ENCODE data around the gene OLIG3. TPM values are rescaled to one million over a fixed set of nuclear protein-coding genes. Genes with fewer than 3 reads are reported as not detected.

Gene OLIG3
- total and polyA plus RNA-seq, 8 donors, result 0.07 to 0.13 TPM; not detected in 6

GRCh38 chr6:137487869-137488149, 6.4 kb downstream of the OLIG3 start:
- no peak for TF ChIP-seq CTCF (IDR thresholded peaks at IDR 0.05)
- H3K36me3 ChIP-seq, result no peaks in the 10 kb centered on the region
- DNase-seq (no peak), FAIRE-seq (no peak), ATAC-seq (no peak)
- intact Hi-C loops (cut with DNase I), result no loop called here
- WGBS, 2 donors, result 7 to 14% methylated on average over 11 of the region's 11 CpGs
- no peak overlapping the region for H3K27ac ChIP-seq
- H3K9me3 ChIP-seq, result no peaks in the 10 kb centered on the region
- no peaks in the 10 kb centered on the region for H3K4me1 ChIP-seq
- peaks cover 0 to 74% (median 14%) of the 10 kb centered on the region in 4 donors for H3K27me3 ChIP-seq
- H3K4me3 ChIP-seq, result no peak overlapping the region

DNA sequence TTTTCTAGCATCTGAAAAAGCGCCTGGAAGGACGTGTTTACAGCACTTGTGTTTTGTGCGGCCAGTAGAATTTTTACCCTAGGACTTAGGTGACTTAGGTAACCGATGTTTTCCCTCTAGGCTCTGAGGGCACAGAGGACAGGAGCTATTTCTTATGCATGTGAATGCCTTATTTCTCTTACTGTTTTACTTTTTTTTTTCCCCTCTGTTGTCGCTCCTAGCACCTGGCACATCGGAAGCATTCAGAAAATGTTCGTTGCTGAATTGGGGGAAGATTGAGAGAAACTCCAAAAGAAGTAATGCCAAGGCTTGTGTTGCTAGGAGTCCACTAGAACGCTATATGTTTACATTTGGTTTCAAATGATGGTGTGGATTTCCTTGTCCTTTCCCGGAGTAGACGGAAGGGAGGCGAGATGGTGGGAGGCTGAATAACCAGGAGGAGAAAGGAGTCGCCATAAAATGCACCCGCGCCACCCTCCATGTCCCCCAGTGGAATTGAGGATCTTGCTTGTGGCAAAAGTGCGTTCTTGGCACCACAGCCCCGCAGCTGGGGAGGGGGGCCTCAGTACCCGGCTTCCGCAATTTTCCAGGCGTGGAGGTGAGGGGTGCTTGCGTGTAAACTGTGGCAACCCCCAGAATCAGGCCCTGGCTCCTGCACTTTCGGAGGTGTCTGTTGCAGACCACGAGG, 6.9 kb downstream of the OLIG3 start:
- ATAC-seq (no peak), FAIRE-seq (no peak), DNase-seq (peak in 1 of 6 donors; percentile 30)
- H3K4me1 ChIP-seq, result no peaks in the 10 kb centered on the region
- no peaks in the 10 kb centered on the region for H3K36me3 ChIP-seq
- H3K27me3 ChIP-seq, result peaks cover 0 to 69% (median 10%) of the 10 kb centered on the region in 4 donors
- H3K9me3 ChIP-seq, result no peaks in the 10 kb centered on the region
- no peak overlapping the region for H3K4me3 ChIP-seq
- 12 to 13% methylated on average over 22 of the region's 22 CpGs for WGBS, 2 donors
- no peak for TF ChIP-seq CTCF (IDR thresholded peaks at IDR 0.05)
- H3K27ac ChIP-seq, result no peak overlapping the region
- intact Hi-C loops (cut with DNase I), result no loop called here

DNA sequence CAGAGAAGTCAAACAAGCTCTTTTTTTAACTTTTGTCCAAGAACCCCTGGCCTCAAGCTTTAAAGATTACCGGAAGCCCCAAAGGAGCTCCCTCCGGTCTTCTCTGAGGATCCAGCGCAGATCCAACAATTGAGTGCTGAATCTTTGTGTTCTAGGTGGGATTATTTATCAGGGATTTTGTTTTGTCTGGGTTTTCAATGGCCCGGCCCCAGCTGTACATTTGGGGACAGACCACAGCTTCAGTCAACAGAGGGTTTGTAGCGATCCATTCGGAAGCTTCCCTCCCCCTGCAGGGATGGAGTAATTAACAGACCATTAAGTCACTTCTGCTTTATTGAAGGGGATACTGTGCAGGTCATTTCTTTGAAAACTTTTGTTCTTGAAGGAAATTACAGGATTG, 7.8 kb downstream of the OLIG3 start:
- H3K27me3 ChIP-seq, result peaks cover 0 to 63% (median 10%) of the 10 kb centered on the region in 4 donors
- intact Hi-C loops (cut with DNase I), result no loop called here
- FAIRE-seq, result no peak
- no peak for ATAC-seq
- H3K36me3 ChIP-seq, result no peaks in the 10 kb centered on the region
- 16 to 23% methylated on average over 6 of the region's 6 CpGs for WGBS, 2 donors
- no peaks in the 10 kb centered on the region for H3K4me1 ChIP-seq
- H3K27ac ChIP-seq, result no peak overlapping the region
- no peak for DNase-seq
- no peaks in the 10 kb centered on the region for H3K9me3 ChIP-seq
- no peak overlapping the region for H3K4me3 ChIP-seq
- TF ChIP-seq CTCF (IDR thresholded peaks at IDR 0.05), result no peak

DNA sequence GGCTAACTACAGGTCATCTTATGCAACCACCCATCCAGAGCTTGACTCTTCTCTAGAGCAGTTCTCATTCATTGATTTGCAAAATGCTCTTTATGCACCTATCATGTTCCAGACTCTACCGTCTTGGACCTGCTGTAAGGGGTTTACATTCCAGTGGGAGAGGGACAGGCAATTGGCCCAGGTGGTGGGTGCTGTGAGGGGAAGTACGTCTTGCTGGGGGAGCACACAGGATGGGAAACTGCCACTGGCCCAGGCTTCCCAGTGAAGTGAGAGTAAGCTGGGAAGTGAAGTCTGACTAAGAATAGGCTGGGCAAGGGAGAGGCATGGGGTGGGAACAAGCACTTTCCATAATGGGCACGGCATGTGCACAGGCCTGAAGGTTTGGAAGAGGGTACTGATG, 13.8 kb downstream of the OLIG3 start:
- Histone ChIP-seq H3K4me3 (no peak overlapping the region), H3K27me3 (peaks cover 0 to 15% (median 0%) of the 10 kb centered on the region in 4 donors), H3K9me3 (no peaks in the 10 kb centered on the region), H3K36me3 (no peaks in the 10 kb centered on the region), H3K27ac (no peak overlapping the region), H3K4me1 (no peaks in the 10 kb centered on the region)
- FAIRE-seq, result no peak
- intact Hi-C loops (cut with DNase I), result no loop called here
- no peak for DNase-seq
- ATAC-seq, result no peak
- no peak for TF ChIP-seq CTCF (IDR thresholded peaks at IDR 0.05)
- WGBS, 2 donors, result 66 to 79% methylated on average over 3 of the region's 3 CpGs

- no peak overlapping the region for H3K27ac ChIP-seq
- DNase-seq (no peak), FAIRE-seq (no peak), ATAC-seq (no peak)
- H3K4me1 ChIP-seq, result no peaks in the 10 kb centered on the region
- TF ChIP-seq CTCF (IDR thresholded peaks at IDR 0.05), result no peak
- intact Hi-C loops (cut with DNase I), result no loop called here
- H3K4me3 ChIP-seq, result no peak overlapping the region
- 31 to 39% methylated on average over 2 of the region's 2 CpGs for WGBS, 2 donors
- no peaks in the 10 kb centered on the region for H3K36me3 ChIP-seq
- no peaks in the 10 kb centered on the region for H3K9me3 ChIP-seq
- H3K27me3 ChIP-seq, result no peaks in the 10 kb centered on the region
Measured at GRCh38 chr6:137475103-137475502, 19.1 kb downstream of the OLIG3 start.
